Adipocyte (in vitro differentiated cells): ENCODE data around the gene MRLN.

Experiments
- DNase-seq: peaks from one replicate; pipeline ENCODE4 v3.0.0-alpha.2; 2015; ENCODE audit warnings: low read depth
- H3K27me3 ChIP-seq: replicated peaks from 2 replicates; pipeline ENCODE4 v1.7.0; 2013; ENCODE audit warnings: mild to moderate bottlenecking, low read length, moderate library complexity; ENCODE audit not compliant: control insufficient read depth, insufficient read depth
- H3K36me3 ChIP-seq: 2 replicates; pipeline ENCODE4 v1.7.0; 2013; ENCODE audit warnings: low read length, mild to moderate bottlenecking, moderate library complexity; ENCODE audit not compliant: control insufficient read depth, insufficient read depth, severe bottlenecking
- H3K4me1 ChIP-seq: 2 replicates; pipeline ENCODE4 v1.7.0; 2013; ENCODE audit warnings: mild to moderate bottlenecking, low read length, moderate library complexity; ENCODE audit not compliant: control insufficient read depth, insufficient read depth
- H3K4me3 ChIP-seq: 2 replicates; pipeline ENCODE4 v1.7.0; 2013; ENCODE audit warnings: mild to moderate bottlenecking, low read length, moderate library complexity
- H3K9ac ChIP-seq: 2 replicates; pipeline ENCODE4 v1.7.0; 2013; ENCODE audit warnings: mild to moderate bottlenecking, low read length, moderate library complexity
- H3K9me3 ChIP-seq: 2 replicates; pipeline ENCODE4 v1.7.0; 2013; ENCODE audit warnings: mild to moderate bottlenecking, low read length, moderate library complexity; ENCODE audit not compliant: control insufficient read depth

The MRLN gene

GRCh38 chr10:59702347-59702746, 50.9 kb downstream of the MRLN start:
- Histone ChIP-seq H3K9me3 (no peaks in the 10 kb centered on the region), H3K36me3 (no peaks in the 10 kb centered on the region), H3K9ac (no peak overlapping the region)

GRCh38 chr10:59700709-59701108, 52.5 kb downstream of the MRLN start:
- Histone ChIP-seq H3K36me3 (no peaks in the 10 kb centered on the region), H3K27me3 (peaks cover 13% of the 10 kb centered on the region), H3K9ac (no peak overlapping the region), H3K4me1 (no peaks in the 10 kb centered on the region), H3K9me3 (no peaks in the 10 kb centered on the region), H3K4me3 (no peak overlapping the region)
- DNase-seq: no peak

More at GRCh38 chr10:59702347-59702746, 50.9 kb downstream of the MRLN start:
- Histone ChIP-seq H3K4me1 (no peaks in the 10 kb centered on the region), H3K4me3 (no peak overlapping the region), H3K27me3 (peaks cover 13% of the 10 kb centered on the region)
- no peak for DNase-seq

- Histone ChIP-seq H3K36me3 (no peaks in the 10 kb centered on the region), H3K4me1 (no peaks in the 10 kb centered on the region), H3K27me3 (peaks cover 13% of the 10 kb centered on the region), H3K9ac (no peak overlapping the region), H3K4me3 (no peak overlapping the region), H3K9me3 (no peaks in the 10 kb centered on the region)
- no peak for DNase-seq
Measured at GRCh38 chr10:59698326-59698725, 54.9 kb downstream of the MRLN start.

GRCh38 chr10:59695637-59696036, 57.6 kb downstream of the MRLN start:
- no peak for DNase-seq
- H3K36me3 ChIP-seq: no peaks in the 10 kb centered on the region

GRCh38 chr10:59694936-59695335, 58.3 kb downstream of the MRLN start:
- no peaks in the 10 kb centered on the region for H3K4me1 ChIP-seq

More at GRCh38 chr10:59695637-59696036, 57.6 kb downstream of the MRLN start:
- no peak overlapping the region for H3K9ac ChIP-seq
- peaks cover 14% of the 10 kb centered on the region for H3K27me3 ChIP-seq
- no peaks in the 10 kb centered on the region for H3K4me1 ChIP-seq
- no peak overlapping the region for H3K4me3 ChIP-seq
- H3K9me3 ChIP-seq: no peaks in the 10 kb centered on the region

GRCh38 chr10:59692113-59692512, 61.1 kb downstream of the MRLN start:
- DNase-seq: no peak
- Histone ChIP-seq H3K36me3 (no peaks in the 10 kb centered on the region), H3K9me3 (no peaks in the 10 kb centered on the region), H3K27me3 (peaks cover 5% of the 10 kb centered on the region), H3K4me1 (no peaks in the 10 kb centered on the region), H3K9ac (no peak overlapping the region), H3K4me3 (no peak overlapping the region)

More at GRCh38 chr10:59694936-59695335, 58.3 kb downstream of the MRLN start:
- no peak overlapping the region for H3K4me3 ChIP-seq
- peaks cover 7% of the 10 kb centered on the region for H3K27me3 ChIP-seq
- H3K9me3 ChIP-seq: no peaks in the 10 kb centered on the region
- H3K9ac ChIP-seq: no peak overlapping the region
- no peaks in the 10 kb centered on the region for H3K36me3 ChIP-seq
- no peak for DNase-seq

- H3K9ac ChIP-seq: no peak overlapping the region
- peaks cover 4% of the 10 kb centered on the region for H3K4me1 ChIP-seq
- no peaks in the 10 kb centered on the region for H3K9me3 ChIP-seq
- H3K36me3 ChIP-seq: no peaks in the 10 kb centered on the region
- H3K27me3 ChIP-seq: peaks cover 5% of the 10 kb centered on the region
- no peak overlapping the region for H3K4me3 ChIP-seq
- DNase-seq: no peak
Measured at GRCh38 chr10:59688921-59689351, 64.3 kb downstream of the MRLN start.

- H3K9me3 ChIP-seq: no peaks in the 10 kb centered on the region
- H3K4me3 ChIP-seq: no peak overlapping the region
- H3K36me3 ChIP-seq: no peaks in the 10 kb centered on the region
- peaks cover 5% of the 10 kb centered on the region for H3K27me3 ChIP-seq
- H3K9ac ChIP-seq: no peak overlapping the region
- peaks cover 4% of the 10 kb centered on the region for H3K4me1 ChIP-seq
- DNase-seq: no peak
Measured at GRCh38 chr10:59687657-59688056, 65.6 kb downstream of the MRLN start.
